Astrocyte of the hippocampus (primary cell): ENCODE data around the gene SELENOF.
"Not testable (repeated sequence)": the region's sequence is repeated elsewhere in the genome, so short reads cannot be mapped to it uniquely, and the experiment has no call there.

Experiments used
- DNase-seq: peaks from one replicate; pipeline ENCODE4 v3.0.0; 2011; ENCODE audit warnings: low read depth, low spot score

Gene SELENOF

DNA sequence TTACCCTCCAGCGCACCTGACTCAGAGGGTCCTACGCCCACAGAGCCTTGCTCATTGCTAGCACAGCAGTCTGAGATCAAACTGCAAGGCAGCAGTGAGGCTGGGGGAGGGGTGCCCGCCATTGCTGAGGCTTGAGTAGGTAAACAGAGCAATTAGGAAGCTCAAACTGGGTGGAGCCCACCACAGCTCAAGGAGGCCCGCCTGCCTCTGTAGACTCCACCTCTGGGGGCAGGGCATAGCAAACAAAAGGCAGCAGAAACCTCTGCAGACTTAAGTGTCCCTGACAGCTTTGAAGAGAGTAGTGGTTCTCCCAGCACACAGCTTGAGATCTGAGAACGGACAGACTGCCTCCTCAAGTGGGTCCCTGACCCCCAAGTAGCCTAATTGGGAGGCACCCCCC is 99.8 kb downstream of the SELENOF start:
- DNase-seq, result not testable (repeated sequence)
